Stimulated activated CD8-positive, alpha-beta memory T cell treated with anti-CD3 and anti-CD28 coated beads, Interleukin-4, amount 100 ng/mL, for 24 hours (primary cell): ENCODE results near the gene LRP1B.

ENCODE experiments used
- DNase-seq: peaks from one replicate; pipeline ENCODE4 v3.0.0-alpha.2; 2020; ENCODE audit warnings: low read depth

LRP1B gene

GRCh38 chr2:140892911-140893637 is 1237.7 kb downstream of the LRP1B start:
- DNase-seq = no peak

GRCh38 chr2:140892436-140892835 is 1238.4 kb downstream of the LRP1B start:
- DNase-seq = no peak

DNA sequence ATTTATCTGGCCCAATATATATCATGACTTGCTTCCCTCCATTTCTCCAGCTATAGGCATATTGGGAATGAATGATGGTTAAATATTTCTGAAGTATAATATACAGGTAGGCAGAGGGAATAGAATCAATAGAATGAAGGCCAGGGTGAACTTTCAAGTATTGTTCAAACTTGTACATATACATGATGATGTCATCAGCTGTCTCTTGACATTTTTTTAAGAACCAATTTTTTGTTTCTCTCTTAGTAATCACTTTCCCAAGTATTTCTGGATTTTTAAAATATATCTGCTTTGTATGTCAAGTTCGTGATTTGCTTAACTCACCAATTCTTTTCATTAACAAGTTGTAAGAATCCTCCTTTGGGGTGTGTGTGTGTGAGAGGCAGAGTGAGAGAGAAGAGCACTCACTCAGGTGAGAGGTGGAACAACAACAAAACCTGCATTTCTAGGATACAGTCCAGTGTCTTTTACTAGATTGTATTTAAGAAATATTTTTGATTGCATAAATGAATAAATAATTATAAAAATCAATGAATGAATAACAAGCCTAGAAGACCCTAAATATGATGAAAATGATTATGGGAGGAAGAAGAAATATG is 1239.1 kb downstream of the LRP1B start:
- DNase-seq = no peak

- no peak for DNase-seq
Observed at GRCh38 chr2:140882671-140883620, 1247.9 kb downstream of the LRP1B start.

- no peak for DNase-seq
Observed at GRCh38 chr2:140880573-140880972, 1250.2 kb downstream of the LRP1B start.

GRCh38 chr2:140876015-140876414 is 1254.8 kb downstream of the LRP1B start:
- DNase-seq = no peak

DNA sequence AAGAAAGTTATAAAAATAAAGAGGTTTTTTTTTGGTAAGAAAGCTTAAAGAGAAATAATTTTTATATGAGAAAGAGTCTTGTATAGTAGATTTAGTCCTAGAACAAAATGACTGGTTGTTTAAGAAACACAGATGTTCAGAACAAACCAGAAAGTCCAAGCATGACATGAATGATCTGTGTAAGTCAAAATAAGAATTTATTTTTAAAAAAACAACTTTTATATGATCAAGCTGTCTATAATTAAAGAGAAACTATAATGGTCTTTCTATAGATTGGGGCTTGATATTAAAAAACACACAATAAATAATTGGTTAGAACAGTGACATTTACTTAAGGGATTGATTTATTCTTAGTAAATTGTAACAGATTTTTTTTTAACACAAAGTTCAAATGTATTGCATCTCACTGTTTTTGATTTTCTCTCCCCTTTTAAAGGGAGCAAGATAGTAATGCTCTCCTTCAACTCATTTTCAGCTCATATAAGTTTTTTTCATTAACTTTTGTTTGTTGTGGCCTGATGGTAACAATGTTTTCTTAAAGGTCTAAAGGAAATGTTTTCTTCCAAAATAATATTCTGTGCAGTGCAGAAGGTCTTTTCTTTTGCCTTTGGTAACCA is 1256.8 kb downstream of the LRP1B start:
- DNase-seq = no peak

DNA sequence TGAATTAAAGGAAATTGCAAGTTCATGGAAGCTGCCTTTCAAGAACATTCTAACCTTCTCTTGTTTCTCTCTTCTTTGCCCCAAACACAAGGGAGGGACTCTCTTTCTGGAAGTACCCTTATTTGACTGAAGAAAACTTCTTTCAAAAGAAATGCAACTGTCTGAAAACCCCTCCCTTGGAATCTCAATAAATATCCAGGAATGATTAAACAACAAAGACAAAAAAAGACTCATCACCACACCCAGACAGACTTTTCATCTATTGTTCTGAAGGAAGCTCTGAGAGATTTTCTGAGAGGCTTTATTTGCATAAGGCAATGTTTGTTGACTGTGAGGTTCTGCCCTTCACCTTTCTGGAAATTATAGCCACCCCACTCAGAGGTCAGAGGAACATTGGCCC is 1260.9 kb downstream of the LRP1B start:
- DNase-seq = no peak

- no peak for DNase-seq
Observed at GRCh38 chr2:140869107-140869506, 1261.7 kb downstream of the LRP1B start.

GRCh38 chr2:140865837-140866236 is 1265.0 kb downstream of the LRP1B start:
- no peak for DNase-seq

GRCh38 chr2:140863713-140864112 is 1267.1 kb downstream of the LRP1B start:
- DNase-seq = no peak

DNA sequence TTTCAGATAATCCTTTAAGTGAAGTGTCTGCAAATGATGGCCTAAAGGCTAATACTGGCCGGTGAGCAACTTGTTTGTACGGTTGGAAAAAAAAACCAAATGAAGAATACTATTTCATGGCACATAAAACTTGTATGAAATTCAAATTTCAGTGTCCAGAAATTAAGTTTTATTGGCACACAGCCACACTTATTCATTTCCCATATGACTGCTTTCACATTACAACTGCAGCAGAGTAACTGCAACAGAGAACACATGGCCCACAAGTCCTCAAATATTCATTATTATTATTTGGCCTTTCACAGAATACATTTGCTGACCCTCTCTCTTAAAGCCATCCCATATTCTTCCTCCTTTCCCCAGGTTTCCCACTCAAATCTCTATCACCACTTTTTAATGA is 1268.6 kb downstream of the LRP1B start:
- DNase-seq = no peak

DNA sequence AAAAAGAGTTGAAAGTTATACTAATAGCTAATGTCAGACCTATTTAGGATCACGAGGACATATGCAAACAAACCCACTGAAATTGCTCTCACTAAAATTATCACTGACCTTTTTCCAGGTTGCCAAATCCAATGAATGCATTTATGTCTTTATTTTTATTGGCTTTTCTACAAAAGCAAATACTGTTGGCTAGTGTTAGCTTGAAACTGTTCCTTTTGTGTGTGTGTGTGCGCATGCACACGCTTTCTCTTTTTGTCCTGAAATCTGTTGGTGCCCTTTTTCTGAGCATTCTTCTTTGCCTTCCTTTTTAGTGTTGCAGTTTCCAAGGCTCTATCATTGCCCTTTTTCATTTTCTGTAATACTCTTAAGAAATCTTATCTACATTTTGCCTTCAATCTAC is 1269.2 kb downstream of the LRP1B start:
- no peak for DNase-seq

DNA sequence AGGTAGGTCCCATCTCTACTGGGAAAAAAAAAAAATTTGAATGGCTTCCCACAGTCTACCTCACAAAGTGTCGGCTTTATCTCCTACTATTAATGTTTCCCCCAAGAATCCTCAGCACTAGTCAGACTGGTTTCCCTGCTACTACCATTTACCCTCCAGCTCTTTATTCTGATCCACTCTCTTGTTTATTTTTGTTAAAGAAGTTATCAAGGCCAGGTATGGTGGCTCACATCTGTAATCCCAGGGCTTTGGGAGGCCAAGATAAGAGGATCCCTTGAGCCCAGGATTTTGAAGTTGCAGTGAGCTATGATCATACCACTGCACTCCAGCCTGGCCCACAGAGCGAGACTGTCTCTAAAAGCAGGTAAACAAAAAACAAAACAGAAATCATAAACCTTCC is 1275.3 kb downstream of the LRP1B start:
- no peak for DNase-seq

- DNase-seq = no peak
Observed at GRCh38 chr2:140851258-140851981, 1279.4 kb downstream of the LRP1B start.

DNA sequence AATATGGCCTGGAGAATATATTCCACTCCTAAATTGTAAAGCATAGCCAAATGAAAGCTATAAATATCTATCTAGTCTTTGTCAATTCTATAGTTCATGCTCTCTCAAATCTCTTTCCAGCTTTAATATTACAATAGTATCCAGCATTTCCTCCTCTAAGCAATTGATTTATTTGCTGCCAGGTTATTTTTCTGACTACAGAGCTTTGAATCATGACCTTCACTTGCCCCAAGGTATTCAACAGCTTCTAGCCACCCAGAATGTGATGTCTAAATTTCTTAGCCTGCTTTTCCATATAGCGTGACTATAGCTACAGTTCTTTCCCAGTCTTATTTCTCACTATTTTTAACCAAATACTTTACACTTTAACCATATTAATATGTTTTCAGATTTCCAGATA is 1287.6 kb downstream of the LRP1B start:
- DNase-seq = no peak

- no peak for DNase-seq
Observed at GRCh38 chr2:140842110-140842509, 1288.7 kb downstream of the LRP1B start.

DNA sequence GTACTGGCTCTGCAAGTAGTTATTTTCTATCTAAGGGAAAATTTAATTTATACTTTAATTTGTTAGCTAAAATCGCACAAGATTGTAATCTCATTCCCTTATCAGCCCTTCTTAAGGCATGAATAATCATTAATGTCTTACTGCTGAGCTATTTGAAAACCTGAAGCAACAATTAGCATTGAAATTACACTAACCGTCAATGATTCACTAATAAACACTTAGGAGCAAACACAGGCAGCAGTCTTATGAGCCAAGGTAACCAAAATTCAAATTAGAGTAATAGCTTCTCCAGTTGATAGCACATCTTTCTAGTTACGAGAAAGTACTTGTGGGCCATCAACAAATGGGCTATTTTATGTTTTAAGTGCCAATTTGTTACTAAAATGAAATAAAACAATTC is 1289.7 kb downstream of the LRP1B start:
- no peak for DNase-seq

GRCh38 chr2:140836826-140837225 is 1294.0 kb downstream of the LRP1B start:
- DNase-seq = no peak

DNA sequence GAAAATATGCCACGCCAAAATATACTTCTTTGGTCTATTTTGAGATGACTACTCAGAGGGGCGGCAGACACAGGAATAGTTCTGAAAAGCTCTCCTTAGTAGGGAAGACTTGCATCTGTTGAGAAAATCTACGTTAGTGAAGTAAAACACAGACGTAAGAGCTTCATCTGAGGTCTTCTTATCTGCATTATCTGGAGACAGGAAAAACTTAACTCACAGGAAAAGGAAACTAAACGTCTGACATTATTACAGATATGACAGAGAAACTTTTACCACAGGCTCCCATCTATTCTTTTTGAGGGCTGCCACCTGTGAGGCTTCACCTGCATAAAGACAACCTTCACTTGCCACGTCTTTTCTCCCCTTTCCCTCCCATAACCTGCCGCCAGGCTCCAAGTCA is 1295.7 kb downstream of the LRP1B start:
- DNase-seq = no peak

GRCh38 chr2:140814141-140814540 is 1316.7 kb downstream of the LRP1B start:
- DNase-seq = no peak

GRCh38 chr2:140808820-140809219 is 1322.0 kb downstream of the LRP1B start:
- DNase-seq = no peak
